T follicular helper cell (primary cell): ENCODE results near the gene BCR.

Source experiments
- DNase-seq: peaks from one replicate; pipeline ENCODE4 v3.0.0-alpha.2; 2020; ENCODE audit warnings: low read depth

BCR gene

GRCh38 chr22:23151827-23152226, 28.5 kb upstream of the BCR start:
- no peak for DNase-seq

GRCh38 chr22:23152238-23153114, 27.8 kb upstream of the BCR start:
- DNase-seq: no peak

GRCh38 chr22:23153994-23154393, 26.3 kb upstream of the BCR start:
- no peak for DNase-seq

GRCh38 chr22:23154461-23154860, 25.8 kb upstream of the BCR start:
- no peak for DNase-seq

- DNase-seq: no peak
These were observed 25.2 kb upstream of the BCR start for GRCh38 chr22:23155143-23155542.

- no peak for DNase-seq
These were observed 24.5 kb upstream of the BCR start for GRCh38 chr22:23155831-23156230.

- DNase-seq: no peak
These were observed 24.0 kb upstream of the BCR start for GRCh38 chr22:23156286-23156685.

GRCh38 chr22:23157560-23158515, 22.5 kb upstream of the BCR start:
- no peak for DNase-seq

- DNase-seq: no peak
These were observed 21.6 kb upstream of the BCR start for GRCh38 chr22:23158516-23159290.

- DNase-seq: no peak
These were observed 21.0 kb upstream of the BCR start for GRCh38 chr22:23159291-23159630.

- no peak for DNase-seq
These were observed 19.3 kb upstream of the BCR start for GRCh38 chr22:23161029-23161428.

GRCh38 chr22:23161574-23161973, 18.7 kb upstream of the BCR start:
- DNase-seq: no peak

- DNase-seq: no peak
These were observed 16.6 kb upstream of the BCR start for GRCh38 chr22:23163665-23164064.

GRCh38 chr22:23164091-23164490, 16.2 kb upstream of the BCR start:
- DNase-seq: no peak

GRCh38 chr22:23166042-23166831, 14.1 kb upstream of the BCR start:
- DNase-seq: no peak

- DNase-seq: no peak
These were observed 13.3 kb upstream of the BCR start for GRCh38 chr22:23166841-23167616.

- DNase-seq: no peak
These were observed 11.8 kb upstream of the BCR start for GRCh38 chr22:23168391-23169042.

GRCh38 chr22:23169043-23169406, 11.3 kb upstream of the BCR start:
- no peak for DNase-seq

GRCh38 chr22:23175817-23176644, 4.3 kb upstream of the BCR start:
- DNase-seq: no peak
